Thyroid gland (tissue), 4 donors: ENCODE measurements around the gene FAM120B. TPM values are rescaled to one million over a fixed set of nuclear protein-coding genes. Genes with fewer than 3 reads are reported as not detected.

Source experiments
- DNase-seq, 2 donors: peaks; one replicate each; pipeline ENCODE4 v3.0.0-alpha.2; 2019
- H3K27ac ChIP-seq, 3 donors: fragments of 200-600 bp; sonication (generic); 1 replicate in 2 of 3; 2 replicates in 1 of 3; pipeline ENCODE4 v1.5.1; 2016 to 2019; ENCODE audit warnings: mild to moderate bottlenecking in 1 of 3, moderate library complexity in 1 of 3
- H3K27me3 ChIP-seq: fragments of 200-600 bp; sonication (generic); one replicate; pipeline ENCODE4 v1.5.1; 2019
- H3K36me3 ChIP-seq, 2 donors: fragments of 200-600 bp; sonication (generic); one replicate each; pipeline ENCODE4 v1.5.1; 2016 to 2019
- H3K4me1 ChIP-seq, 2 donors: fragments of 200-600 bp; sonication (generic); one replicate each; pipeline ENCODE4 v1.5.1; 2017 to 2019
- H3K4me3 ChIP-seq, 3 donors: fragments of 200-600 bp; sonication (generic); replicated peaks in 1 of 3; 1 replicate in 2 of 3; 2 replicates in 1 of 3; pipeline ENCODE4 v1.5.1; 2016; ENCODE audit warnings: mild to moderate bottlenecking in 1 of 3
- H3K9me3 ChIP-seq: fragments of 200-600 bp; sonication (generic); one replicate; pipeline ENCODE4 v1.5.1; 2017
- POLR2A ChIP-seq, 2 donors: fragments of 450-650 bp; IDR thresholded peaks; one replicate each; pipeline ENCODE4 v1.6.1; 2017; ENCODE audit warnings: antibody characterized with exemption in 2 of 2, mild to moderate bottlenecking in 2 of 2, moderate library complexity in 1 of 2
- WGBS, 2 donors: methylation state at CpG; one replicate each; pipeline ENCODE4 v1.1.5; 2017; 5-methylcytosine and 5-hydroxymethylcytosine counted together
- intact Hi-C: fragments of 100-400 bp; cut with DNase I; formaldehyde crosslinking; loops from one replicate; pipeline ENCODE4 v1.15.1; 2023
- total RNA-seq, 4 donors: library from RNA; depleted of rRNA; stranded (reverse); fragments of >200 nt; gene quantifications; one replicate each; pipeline ENCODE4 v1.2.3, GENCODE V29; 2016
- TF ChIP-seq, protein P1 (sequence below), 6 experiments: fragments of 200-600 bp in 3 of 6; fragments of 450-650 bp in 3 of 6; sonication (generic) in 3 of 6; IDR thresholded peaks; one replicate each; pipeline ENCODE4 v1.5.1; 2016 to 2019; ENCODE audit warnings: antibody characterized with exemption in 6 of 6, mild to moderate bottlenecking in 2 of 6, inconsistent platforms in 1 of 6, moderate library complexity in 1 of 6

The FAM120B gene
- total RNA-seq, 4 donors from 2014 or later, result 26.9 to 38.4 (median 27.7) TPM

DNA sequence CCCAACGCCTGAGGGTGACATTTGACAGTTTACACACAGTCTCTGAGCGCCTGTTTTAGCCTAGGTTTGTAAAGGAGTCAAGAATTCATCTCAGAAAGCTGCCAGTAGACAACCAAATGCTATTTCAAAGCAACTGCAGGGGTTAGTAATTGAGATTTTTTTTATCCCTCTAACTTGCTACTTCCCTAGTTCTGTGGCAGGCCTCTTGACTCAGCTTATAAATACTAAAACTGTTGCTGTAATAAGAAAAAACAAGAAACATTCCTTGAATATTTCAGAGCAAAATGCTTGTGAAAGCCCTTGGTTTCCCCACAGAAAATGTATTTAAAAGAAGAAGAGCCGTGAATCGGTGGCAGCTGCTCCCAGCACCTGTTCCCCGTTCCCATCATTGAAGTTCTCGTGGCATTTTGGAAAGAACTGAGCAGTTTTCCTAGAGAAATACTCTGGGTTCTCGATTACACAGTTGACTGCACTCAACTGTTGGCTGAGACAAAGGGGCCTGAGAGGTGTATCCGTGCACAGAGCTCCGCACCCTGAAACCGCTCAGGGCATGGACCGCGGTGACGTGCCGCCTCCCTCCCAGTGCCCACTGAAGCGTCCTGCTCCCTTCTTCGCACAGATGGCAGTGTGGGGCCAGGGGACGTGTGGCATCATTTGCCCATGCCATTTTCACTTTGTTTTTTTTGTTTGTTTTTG is 36.6 kb upstream of the FAM120B start:
- no peaks in the 10 kb centered on the region for H3K27me3 ChIP-seq
- H3K4me3 ChIP-seq, result no peak overlapping the region
- DNase-seq, result peak; percentile 40 to 43
- 39 to 47% methylated on average over 17 of the region's 17 CpGs for WGBS, 2 donors
- H3K9me3 ChIP-seq, result no peaks in the 10 kb centered on the region
- H3K27ac ChIP-seq, result peak overlapping the region in 2 of 3 donors; percentile 51 to 53
- H3K36me3 ChIP-seq, result no peaks in the 10 kb centered on the region
- peaks cover 9 to 15% of the 10 kb centered on the region in 2 donors for H3K4me1 ChIP-seq
- intact Hi-C loops, result no loop called here
- no peak for TF ChIP-seq POLR2A (IDR thresholded peaks at IDR 0.05)
- TF ChIP-seq, protein P1, sequence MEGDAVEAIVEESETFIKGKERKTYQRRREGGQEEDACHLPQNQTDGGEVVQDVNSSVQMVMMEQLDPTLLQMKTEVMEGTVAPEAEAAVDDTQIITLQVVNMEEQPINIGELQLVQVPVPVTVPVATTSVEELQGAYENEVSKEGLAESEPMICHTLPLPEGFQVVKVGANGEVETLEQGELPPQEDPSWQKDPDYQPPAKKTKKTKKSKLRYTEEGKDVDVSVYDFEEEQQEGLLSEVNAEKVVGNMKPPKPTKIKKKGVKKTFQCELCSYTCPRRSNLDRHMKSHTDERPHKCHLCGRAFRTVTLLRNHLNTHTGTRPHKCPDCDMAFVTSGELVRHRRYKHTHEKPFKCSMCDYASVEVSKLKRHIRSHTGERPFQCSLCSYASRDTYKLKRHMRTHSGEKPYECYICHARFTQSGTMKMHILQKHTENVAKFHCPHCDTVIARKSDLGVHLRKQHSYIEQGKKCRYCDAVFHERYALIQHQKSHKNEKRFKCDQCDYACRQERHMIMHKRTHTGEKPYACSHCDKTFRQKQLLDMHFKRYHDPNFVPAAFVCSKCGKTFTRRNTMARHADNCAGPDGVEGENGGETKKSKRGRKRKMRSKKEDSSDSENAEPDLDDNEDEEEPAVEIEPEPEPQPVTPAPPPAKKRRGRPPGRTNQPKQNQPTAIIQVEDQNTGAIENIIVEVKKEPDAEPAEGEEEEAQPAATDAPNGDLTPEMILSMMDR (IDR thresholded peaks at IDR 0.05), result no peak

DNA sequence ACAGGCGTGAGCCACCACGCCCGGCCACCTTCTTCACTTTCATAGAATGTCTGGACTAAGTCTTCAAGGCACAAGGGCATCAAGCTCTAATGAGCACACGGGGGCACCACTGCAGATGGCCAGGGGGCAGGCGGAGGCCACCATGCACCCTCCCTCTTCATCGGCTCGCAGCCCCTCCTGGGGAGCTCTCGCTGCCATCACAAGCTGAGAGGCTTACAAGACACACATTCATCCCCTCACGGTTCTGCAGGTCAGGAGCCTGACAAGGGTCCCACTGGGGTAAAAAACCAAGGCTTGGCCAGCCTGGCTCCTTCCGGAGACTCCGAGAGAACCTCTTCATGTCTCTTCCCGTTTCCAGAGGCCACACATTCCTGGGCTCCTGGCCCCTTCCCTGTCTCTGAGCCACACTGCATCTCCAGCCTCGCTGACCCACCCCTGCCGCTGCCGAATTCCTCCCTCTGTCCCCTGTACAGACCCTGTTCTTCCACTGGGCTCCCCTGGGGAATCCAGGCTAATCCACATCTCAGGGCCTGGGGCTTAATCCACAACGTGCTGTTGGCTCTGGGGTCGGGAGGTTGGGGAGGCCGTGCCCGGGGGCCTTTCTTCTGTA is 35.5 kb upstream of the FAM120B start:
- Histone ChIP-seq H3K4me3 (no peak overlapping the region), H3K27me3 (no peaks in the 10 kb centered on the region), H3K36me3 (no peaks in the 10 kb centered on the region), H3K9me3 (no peaks in the 10 kb centered on the region), H3K4me1 (peaks cover 15 to 19% of the 10 kb centered on the region in 2 donors), H3K27ac (no peak overlapping the region)
- whole genome bisulfite sequencing, 2 donors, result 89 to 92% methylated on average over 17 to 19 of the region's 19 CpGs
- no peak for DNase-seq
- no peak for TF ChIP-seq POLR2A (IDR thresholded peaks at IDR 0.05)
- TF ChIP-seq, protein P1 (IDR thresholded peaks at IDR 0.05), result no peak
- intact Hi-C loops, result no loop called here

DNA sequence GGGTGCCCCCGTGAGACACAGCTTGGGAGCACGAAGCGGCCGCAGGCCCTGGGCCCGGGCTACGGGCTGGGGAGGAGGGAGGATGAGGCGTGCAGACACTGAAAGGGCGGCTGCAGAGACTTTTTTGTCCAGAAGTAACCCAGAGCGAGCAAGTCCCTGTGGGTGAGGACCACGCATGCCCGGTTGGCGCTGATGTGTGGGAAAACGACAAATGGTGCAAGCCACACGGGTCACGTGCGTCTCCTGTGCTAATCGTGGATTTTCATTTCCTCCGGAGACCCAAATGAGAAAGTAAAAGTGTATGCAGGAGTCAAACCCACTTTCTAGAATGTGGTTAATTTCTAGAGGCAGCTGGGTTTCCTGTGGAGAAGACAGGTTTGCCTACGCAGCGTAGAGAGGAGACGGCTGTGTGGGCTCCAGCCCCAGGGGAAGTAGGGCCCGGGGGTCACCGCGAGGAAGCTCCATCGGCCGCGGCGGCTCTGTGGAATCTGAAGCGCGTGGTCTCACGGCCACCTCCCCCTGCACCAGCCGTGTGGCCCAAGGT is 34.7 kb upstream of the FAM120B start:
- Histone ChIP-seq H3K27me3 (no peaks in the 10 kb centered on the region), H3K4me3 (no peak overlapping the region), H3K9me3 (no peaks in the 10 kb centered on the region), H3K4me1 (peaks cover 19 to 20% of the 10 kb centered on the region in 2 donors), H3K36me3 (no peaks in the 10 kb centered on the region), H3K27ac (no peak overlapping the region)
- 82 to 89% methylated on average over 31 to 32 of the region's 32 CpGs for WGBS, 2 donors
- no peak for DNase-seq
- TF ChIP-seq, protein P1 (IDR thresholded peaks at IDR 0.05), result no peak
- no peak for TF ChIP-seq POLR2A (IDR thresholded peaks at IDR 0.05)
- intact Hi-C loops, result no loop called here

DNA sequence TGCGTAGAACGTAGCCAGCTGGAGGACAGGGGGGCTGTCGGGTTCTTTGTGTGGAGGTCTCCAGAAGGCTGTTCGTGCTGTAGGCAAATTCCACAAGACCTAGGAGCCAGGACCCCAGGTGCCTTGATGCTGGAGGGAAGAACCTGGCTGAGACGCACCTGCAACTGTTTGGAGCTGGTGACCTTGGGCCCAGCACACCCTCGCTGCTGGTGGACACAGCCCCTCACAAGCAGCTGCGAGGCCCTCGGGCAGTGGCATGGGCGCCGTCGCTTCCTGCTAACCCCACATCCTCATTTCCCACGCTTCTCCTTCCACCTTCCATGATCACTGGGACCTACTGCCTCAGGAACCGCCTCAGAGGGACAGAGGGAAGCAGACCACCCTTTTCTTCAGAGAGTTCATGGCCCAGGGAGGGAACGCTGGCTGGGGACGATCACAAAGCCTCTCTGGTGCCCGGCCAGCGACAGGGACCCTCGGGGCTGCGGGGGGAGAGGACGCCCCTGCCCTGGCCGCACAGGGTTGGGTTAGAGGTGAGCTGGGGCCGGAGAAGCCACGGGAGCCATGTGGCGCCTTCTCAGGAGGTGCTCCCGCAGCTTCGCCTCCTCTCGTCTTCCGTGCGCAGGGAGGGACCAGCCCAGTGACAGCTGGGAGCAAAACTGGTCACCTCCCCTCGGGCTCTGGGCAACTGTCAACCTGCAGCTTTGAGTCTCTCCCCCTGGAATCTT is 34.1 kb upstream of the FAM120B start:
- intact Hi-C loops, result no loop called here
- Histone ChIP-seq H3K4me3 (no peak overlapping the region), H3K36me3 (no peaks in the 10 kb centered on the region), H3K27me3 (no peaks in the 10 kb centered on the region), H3K4me1 (peaks cover 19 to 23% of the 10 kb centered on the region in 2 donors), H3K27ac (no peak overlapping the region), H3K9me3 (no peaks in the 10 kb centered on the region)
- WGBS, 2 donors, result 84 to 86% methylated on average over 22 to 30 of the region's 30 CpGs
- no peak for DNase-seq
- TF ChIP-seq, protein P1 (IDR thresholded peaks at IDR 0.05), result no peak
- TF ChIP-seq POLR2A (IDR thresholded peaks at IDR 0.05), result no peak
